PC-9 (cell line): ENCODE measurements around the gene AMZ1.

ENCODE experiments used
- CTCF ChIP-seq: fragments of 200-600 bp; sonication (generic); conservative IDR thresholded peaks from 2 replicates; pipeline ENCODE4 v1.6.1; 2017; ENCODE audit warnings: mixed run types, antibody characterized with exemption, mild to moderate bottlenecking, moderate library complexity
- EZH2 ChIP-seq: fragments of 200-600 bp; sonication (generic); IDR thresholded peaks from 2 replicates; pipeline ENCODE4 v1.8.0; 2017; ENCODE audit warnings: antibody characterized with exemption, low read depth

- no peak for TF ChIP-seq CTCF
- no peak for TF ChIP-seq EZH2
Measured at GRCh38 chr7:2729031-2729892, 41.3 kb downstream of the AMZ1 start.
